ENCODE measurements around the gene RSF1. TPM values are rescaled to one million over a fixed set of nuclear protein-coding genes. Genes with fewer than 3 reads are reported as not detected.
A peak's percentile ranks its signal among the peaks of the same experiment; 100 is the strongest.
"Not testable (repeated sequence)": the region's sequence is repeated elsewhere in the genome, so short reads cannot be mapped to it uniquely, and the experiment has no call there.

The RSF1 gene, protein sequence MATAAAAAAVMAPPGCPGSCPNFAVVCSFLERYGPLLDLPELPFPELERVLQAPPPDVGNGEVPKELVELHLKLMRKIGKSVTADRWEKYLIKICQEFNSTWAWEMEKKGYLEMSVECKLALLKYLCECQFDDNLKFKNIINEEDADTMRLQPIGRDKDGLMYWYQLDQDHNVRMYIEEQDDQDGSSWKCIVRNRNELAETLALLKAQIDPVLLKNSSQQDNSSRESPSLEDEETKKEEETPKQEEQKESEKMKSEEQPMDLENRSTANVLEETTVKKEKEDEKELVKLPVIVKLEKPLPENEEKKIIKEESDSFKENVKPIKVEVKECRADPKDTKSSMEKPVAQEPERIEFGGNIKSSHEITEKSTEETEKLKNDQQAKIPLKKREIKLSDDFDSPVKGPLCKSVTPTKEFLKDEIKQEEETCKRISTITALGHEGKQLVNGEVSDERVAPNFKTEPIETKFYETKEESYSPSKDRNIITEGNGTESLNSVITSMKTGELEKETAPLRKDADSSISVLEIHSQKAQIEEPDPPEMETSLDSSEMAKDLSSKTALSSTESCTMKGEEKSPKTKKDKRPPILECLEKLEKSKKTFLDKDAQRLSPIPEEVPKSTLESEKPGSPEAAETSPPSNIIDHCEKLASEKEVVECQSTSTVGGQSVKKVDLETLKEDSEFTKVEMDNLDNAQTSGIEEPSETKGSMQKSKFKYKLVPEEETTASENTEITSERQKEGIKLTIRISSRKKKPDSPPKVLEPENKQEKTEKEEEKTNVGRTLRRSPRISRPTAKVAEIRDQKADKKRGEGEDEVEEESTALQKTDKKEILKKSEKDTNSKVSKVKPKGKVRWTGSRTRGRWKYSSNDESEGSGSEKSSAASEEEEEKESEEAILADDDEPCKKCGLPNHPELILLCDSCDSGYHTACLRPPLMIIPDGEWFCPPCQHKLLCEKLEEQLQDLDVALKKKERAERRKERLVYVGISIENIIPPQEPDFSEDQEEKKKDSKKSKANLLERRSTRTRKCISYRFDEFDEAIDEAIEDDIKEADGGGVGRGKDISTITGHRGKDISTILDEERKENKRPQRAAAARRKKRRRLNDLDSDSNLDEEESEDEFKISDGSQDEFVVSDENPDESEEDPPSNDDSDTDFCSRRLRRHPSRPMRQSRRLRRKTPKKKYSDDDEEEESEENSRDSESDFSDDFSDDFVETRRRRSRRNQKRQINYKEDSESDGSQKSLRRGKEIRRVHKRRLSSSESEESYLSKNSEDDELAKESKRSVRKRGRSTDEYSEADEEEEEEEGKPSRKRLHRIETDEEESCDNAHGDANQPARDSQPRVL (N-terminal part only)
- total RNA-seq: 40.2 TPM

DNA sequence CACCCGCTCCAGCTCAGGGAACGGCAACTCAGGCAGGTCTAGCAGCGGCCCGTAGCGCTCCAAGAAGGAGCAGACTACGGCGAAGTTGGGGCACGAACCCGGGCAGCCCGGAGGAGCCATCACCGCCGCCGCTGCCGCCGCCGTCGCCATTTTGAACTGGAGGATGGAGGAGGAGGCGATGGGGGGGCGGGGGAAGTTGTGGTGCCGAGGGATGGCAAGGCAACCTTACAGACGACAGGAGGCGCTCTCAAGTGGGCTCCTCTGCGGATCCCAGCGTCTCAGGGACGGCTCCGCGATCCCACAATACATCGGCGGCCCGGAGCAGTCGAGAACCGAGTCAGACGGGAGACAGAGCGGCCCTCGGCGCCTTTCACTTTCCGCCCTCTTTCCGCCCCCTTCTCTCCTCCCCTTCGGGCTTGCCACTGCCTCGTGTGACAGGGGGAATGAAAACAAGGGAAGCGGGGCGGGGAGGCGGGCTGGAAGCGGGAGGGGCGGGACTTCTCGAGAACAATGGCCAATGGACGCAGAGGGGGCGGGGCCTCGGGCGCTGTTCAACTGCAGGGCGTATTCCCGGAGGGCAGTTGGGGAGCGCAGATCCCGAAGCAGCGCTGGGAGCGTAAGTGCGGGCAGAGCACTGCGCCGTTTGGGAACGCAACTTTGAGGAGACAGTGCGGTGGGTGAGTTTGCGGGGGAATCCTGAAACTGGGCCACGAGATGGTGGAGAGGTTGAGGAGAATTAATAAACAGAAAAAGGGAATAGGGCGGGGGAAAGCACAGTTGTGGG is at the start of gene RSF1, which contains the start of gene AAMDC:
Gene RSF1 (minus strand): TSS at position 158 of the 784 bp plus-strand sequence. CDS start 8 bp downstream, at position 150.
Gene AAMDC (plus strand): TSS at position 580 of the 784 bp plus-strand sequence. CDS start 21,353 bp downstream, outside the sequence.
- H3K4me3 ChIP-seq (ENCODE audit: low read length in 3 of 3): peak within 1 kb of the TSS; percentile 97 to 99 (median 98)
- no peaks in the 10 kb centered on the region for H3K36me3 ChIP-seq (ENCODE audit: control insufficient read depth in 3 of 3, insufficient read depth in 3 of 3, low read length in 3 of 3)
- H3K9ac ChIP-seq (ENCODE audit: low read depth in 1 of 3, low read length in 3 of 3): peak within 1 kb of the TSS; percentile 98
- H3K4me1 ChIP-seq (ENCODE audit: control insufficient read depth in 3 of 3, insufficient read depth in 3 of 3, low read length in 3 of 3): peaks cover 18 to 31% (median 20%) of the 10 kb centered on the region in 3 donors
- peak within 1 kb of the TSS; percentile 93 for H3K27ac ChIP-seq (ENCODE audit: low read depth, low read length)
- H3K27me3 ChIP-seq (ENCODE audit: control insufficient read depth in 3 of 3, insufficient read depth in 3 of 3, low read length in 3 of 3): no peaks in the 10 kb centered on the region
- no peaks in the 10 kb centered on the region for H3K9me3 ChIP-seq (ENCODE audit: control insufficient read depth in 3 of 3, low read length in 3 of 3)

DNA sequence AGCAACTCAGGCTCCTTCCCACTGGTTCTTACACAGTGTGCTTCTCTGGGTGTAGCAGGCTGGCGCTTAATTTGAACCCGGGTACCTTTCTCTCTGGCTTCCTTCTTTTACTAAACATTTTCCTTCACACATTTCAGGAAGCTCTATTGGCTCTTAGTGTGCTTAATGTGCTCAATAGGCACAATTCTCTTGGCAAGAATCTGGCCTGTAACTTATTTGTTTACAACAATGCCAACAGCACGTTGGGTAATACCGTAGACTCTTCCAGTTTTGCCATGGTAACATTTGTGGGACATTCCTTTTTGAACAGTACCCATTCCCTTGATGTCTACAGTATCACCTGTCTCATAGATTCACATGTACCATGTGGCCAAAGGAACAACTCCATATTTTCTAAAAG is 48.2 kb upstream of the RSF1 start:
- Histone ChIP-seq H3K36me3 (ENCODE audit: control insufficient read depth in 3 of 3, insufficient read depth in 3 of 3, low read length in 3 of 3) (peaks cover 18 to 34% (median 29%) of the 10 kb centered on the region in 3 donors), H3K4me3 (ENCODE audit: low read length in 3 of 3) (no peak overlapping the region), H3K9ac (ENCODE audit: low read depth in 1 of 3, low read length in 3 of 3) (no peak overlapping the region), H3K27ac (ENCODE audit: low read depth, low read length) (no peak overlapping the region), H3K4me1 (ENCODE audit: control insufficient read depth in 3 of 3, insufficient read depth in 3 of 3, low read length in 3 of 3) (peaks cover 0 to 4% (median 0%) of the 10 kb centered on the region in 3 donors), H3K27me3 (ENCODE audit: control insufficient read depth in 3 of 3, insufficient read depth in 3 of 3, low read length in 3 of 3) (no peaks in the 10 kb centered on the region), H3K9me3 (ENCODE audit: control insufficient read depth in 3 of 3, low read length in 3 of 3) (no peaks in the 10 kb centered on the region)

DNA sequence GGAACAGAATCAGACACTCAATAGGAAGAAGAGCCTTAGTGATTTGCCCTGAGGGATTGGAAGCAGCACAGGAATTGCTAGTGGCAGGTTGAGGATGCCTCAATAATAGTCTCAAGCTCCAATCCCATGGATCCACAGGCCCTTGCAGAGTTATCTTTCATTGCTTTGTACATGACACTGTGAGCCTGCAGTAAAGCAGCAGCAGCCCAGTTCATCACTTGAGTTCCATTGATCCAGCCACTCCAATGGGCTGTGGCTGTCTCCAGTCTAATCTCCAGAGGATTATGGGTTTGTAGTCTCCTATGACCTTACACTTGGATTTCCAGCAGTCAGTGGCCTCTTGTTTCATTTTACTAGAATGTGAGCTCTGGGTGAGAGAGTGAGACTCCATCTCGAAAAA is 45.8 kb upstream of the RSF1 start:
- Histone ChIP-seq H3K4me3 (ENCODE audit: low read length in 3 of 3) (no peak overlapping the region), H3K4me1 (ENCODE audit: control insufficient read depth in 3 of 3, insufficient read depth in 3 of 3, low read length in 3 of 3) (peaks cover 3 to 7% (median 4%) of the 10 kb centered on the region in 3 donors), H3K27me3 (ENCODE audit: control insufficient read depth in 3 of 3, insufficient read depth in 3 of 3, low read length in 3 of 3) (no peaks in the 10 kb centered on the region), H3K9ac (ENCODE audit: low read depth in 1 of 3, low read length in 3 of 3) (no peak overlapping the region), H3K36me3 (ENCODE audit: control insufficient read depth in 3 of 3, insufficient read depth in 3 of 3, low read length in 3 of 3) (peaks cover 7 to 18% (median 15%) of the 10 kb centered on the region in 3 donors), H3K27ac (ENCODE audit: low read depth, low read length) (no peak overlapping the region), H3K9me3 (ENCODE audit: control insufficient read depth in 3 of 3, low read length in 3 of 3) (no peaks in the 10 kb centered on the region)

DNA sequence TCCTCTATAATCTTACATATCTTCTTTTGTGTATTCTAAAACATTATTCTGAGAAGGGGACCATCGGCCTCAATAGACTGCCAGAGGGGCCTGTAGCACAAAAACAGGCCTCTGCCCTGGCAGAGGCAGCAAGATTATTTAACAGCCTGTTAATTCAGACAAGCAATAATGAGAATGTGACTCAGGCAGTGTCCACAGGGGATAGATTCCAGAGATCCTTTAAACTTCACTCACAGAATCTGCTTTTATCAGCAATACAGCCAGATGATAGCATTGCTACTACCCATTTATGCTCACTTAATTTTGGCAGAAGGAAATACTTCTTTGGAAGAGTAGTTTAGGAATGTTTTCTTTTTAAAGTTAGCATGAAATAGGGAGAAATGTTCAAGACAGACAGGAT is 45.3 kb upstream of the RSF1 start:
- Histone ChIP-seq H3K27me3 (ENCODE audit: control insufficient read depth in 3 of 3, insufficient read depth in 3 of 3, low read length in 3 of 3) (no peaks in the 10 kb centered on the region), H3K4me1 (ENCODE audit: control insufficient read depth in 3 of 3, insufficient read depth in 3 of 3, low read length in 3 of 3) (peaks cover 3 to 10% (median 7%) of the 10 kb centered on the region in 3 donors), H3K9ac (ENCODE audit: low read depth in 1 of 3, low read length in 3 of 3) (no peak overlapping the region), H3K27ac (ENCODE audit: low read depth, low read length) (no peak overlapping the region), H3K36me3 (ENCODE audit: control insufficient read depth in 3 of 3, insufficient read depth in 3 of 3, low read length in 3 of 3) (peaks cover 6 to 14% (median 14%) of the 10 kb centered on the region in 3 donors), H3K4me3 (ENCODE audit: low read length in 3 of 3) (no peak overlapping the region), H3K9me3 (ENCODE audit: control insufficient read depth in 3 of 3, low read length in 3 of 3) (no peaks in the 10 kb centered on the region)

DNA sequence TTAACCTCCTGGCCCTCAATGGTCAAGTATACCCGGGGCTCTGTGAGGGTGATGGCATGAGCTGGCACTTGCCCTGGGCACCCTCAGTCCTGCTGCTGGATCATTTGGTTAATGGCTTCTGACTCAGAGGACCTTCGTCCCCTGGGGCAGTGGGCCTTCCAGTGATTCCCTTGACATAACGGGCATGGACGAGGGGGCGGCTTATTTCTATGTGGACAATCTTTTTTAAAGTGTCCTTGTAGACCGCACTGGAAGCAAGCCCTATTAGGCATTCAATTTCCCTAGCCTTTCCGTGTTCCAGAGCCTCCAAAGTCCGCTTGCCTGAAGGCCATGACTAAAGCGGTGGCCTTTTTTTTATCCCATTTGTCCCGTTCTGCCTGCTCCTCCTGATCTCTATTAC is 40.9 kb upstream of the RSF1 start:
- H3K27me3 ChIP-seq (ENCODE audit: control insufficient read depth in 3 of 3, insufficient read depth in 3 of 3, low read length in 3 of 3); H3K4me3 ChIP-seq (ENCODE audit: low read length in 3 of 3); H3K27ac ChIP-seq (ENCODE audit: low read depth, low read length); H3K9me3 ChIP-seq (ENCODE audit: control insufficient read depth in 3 of 3, low read length in 3 of 3); H3K9ac ChIP-seq (ENCODE audit: low read depth in 1 of 3, low read length in 3 of 3): not testable (repeated sequence)
- Histone ChIP-seq H3K36me3 (ENCODE audit: control insufficient read depth in 3 of 3, insufficient read depth in 3 of 3, low read length in 3 of 3) (peaks cover 3 to 12% (median 6%) of the 10 kb centered on the region in 3 donors), H3K4me1 (ENCODE audit: control insufficient read depth in 3 of 3, insufficient read depth in 3 of 3, low read length in 3 of 3) (peaks cover 13 to 20% (median 18%) of the 10 kb centered on the region in 3 donors)

DNA sequence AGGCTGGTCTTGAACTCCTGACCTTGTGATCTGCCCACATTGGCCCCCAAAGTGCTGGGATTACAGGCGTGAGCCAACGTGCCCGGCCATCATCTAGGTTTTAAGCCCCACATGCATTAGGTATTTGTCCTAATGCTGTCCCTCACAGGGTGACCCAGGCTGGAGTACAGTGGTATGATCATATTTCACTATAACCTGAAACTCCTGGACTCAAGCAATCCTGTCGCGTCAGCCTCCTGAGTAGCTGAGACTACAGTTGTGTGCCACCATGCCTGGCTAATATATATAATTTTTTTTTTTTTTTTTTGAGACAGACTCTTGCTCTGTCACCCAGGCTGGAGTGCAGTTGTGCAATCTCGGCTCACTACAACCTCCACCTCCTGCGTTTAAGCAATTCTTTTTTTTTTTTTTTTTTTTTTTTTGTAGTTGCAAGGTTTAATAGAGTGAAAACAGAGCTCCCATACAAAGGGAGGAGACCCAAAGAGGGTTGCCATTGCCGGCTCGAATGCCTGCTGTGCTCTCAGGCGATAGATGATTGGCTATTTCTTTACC is 37.5 kb upstream of the RSF1 start:
- not testable (repeated sequence) for H3K27ac ChIP-seq (ENCODE audit: low read depth, low read length)

DNA sequence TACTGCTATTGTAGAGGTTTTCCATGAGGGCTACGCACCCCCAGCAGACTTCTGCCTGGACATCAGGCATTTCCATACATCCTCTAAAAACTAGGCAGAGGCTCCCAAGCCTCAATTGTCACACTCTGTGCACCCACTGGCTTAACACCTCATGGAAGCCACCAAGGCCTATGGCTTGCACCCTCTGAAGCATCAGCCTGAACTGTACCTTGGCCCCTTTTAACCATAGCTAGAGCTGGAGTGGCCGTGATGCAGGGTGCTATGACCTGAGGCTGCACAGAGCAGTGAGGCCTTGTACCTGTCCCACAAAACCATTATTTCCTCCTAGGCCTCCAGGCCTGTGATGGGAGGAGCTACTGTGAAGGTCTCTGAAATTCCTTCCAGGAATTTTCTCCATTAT is 34.3 kb upstream of the RSF1 start:
- Histone ChIP-seq H3K36me3 (ENCODE audit: control insufficient read depth in 3 of 3, insufficient read depth in 3 of 3, low read length in 3 of 3) (peaks cover 17 to 42% (median 38%) of the 10 kb centered on the region in 3 donors), H3K27me3 (ENCODE audit: control insufficient read depth in 3 of 3, insufficient read depth in 3 of 3, low read length in 3 of 3) (no peaks in the 10 kb centered on the region), H3K4me3 (ENCODE audit: low read length in 3 of 3) (peak overlapping the region in 1 of 3 donors; percentile 14), H3K27ac (ENCODE audit: low read depth, low read length) (no peak overlapping the region), H3K9me3 (ENCODE audit: control insufficient read depth in 3 of 3, low read length in 3 of 3) (peaks cover 0 to 3% (median 0%) of the 10 kb centered on the region in 3 donors), H3K4me1 (ENCODE audit: control insufficient read depth in 3 of 3, insufficient read depth in 3 of 3, low read length in 3 of 3) (peaks cover 2 to 5% (median 2%) of the 10 kb centered on the region in 3 donors), H3K9ac (ENCODE audit: low read depth in 1 of 3, low read length in 3 of 3) (no peak overlapping the region)

More for the DNA sequence above, 37.5 kb upstream of the RSF1 start:
- H3K4me3 ChIP-seq (ENCODE audit: low read length in 3 of 3); H3K27me3 ChIP-seq (ENCODE audit: control insufficient read depth in 3 of 3, insufficient read depth in 3 of 3, low read length in 3 of 3); H3K9me3 ChIP-seq (ENCODE audit: control insufficient read depth in 3 of 3, low read length in 3 of 3); H3K9ac ChIP-seq (ENCODE audit: low read depth in 1 of 3, low read length in 3 of 3): not testable (repeated sequence)
- H3K36me3 ChIP-seq (ENCODE audit: control insufficient read depth in 3 of 3, insufficient read depth in 3 of 3, low read length in 3 of 3): peaks cover 17 to 31% (median 30%) of the 10 kb centered on the region in 3 donors
- peaks cover 13 to 20% (median 14%) of the 10 kb centered on the region in 3 donors for H3K4me1 ChIP-seq (ENCODE audit: control insufficient read depth in 3 of 3, insufficient read depth in 3 of 3, low read length in 3 of 3)

DNA sequence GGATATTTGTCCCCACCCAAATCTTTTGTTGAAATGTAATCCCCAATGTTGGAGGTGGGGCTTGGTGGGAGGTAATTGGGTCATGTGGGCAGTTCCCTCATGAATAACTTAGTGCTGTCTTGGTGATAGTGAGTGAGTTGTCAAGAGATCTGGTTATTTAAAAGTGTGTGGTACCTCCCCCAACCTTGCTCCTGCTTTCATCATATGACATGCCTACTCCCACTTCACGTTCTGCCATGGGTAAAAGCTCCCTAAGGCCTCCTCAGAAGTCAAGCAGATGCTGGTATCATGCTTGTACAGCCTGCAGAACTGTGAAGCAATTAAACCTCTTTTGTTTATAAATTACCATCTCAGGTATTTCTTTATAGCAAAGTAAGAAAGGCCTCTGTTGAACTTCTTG is 31.0 kb upstream of the RSF1 start:
- Histone ChIP-seq H3K27ac (ENCODE audit: low read depth, low read length) (no peak overlapping the region), H3K4me3 (ENCODE audit: low read length in 3 of 3) (no peak overlapping the region), H3K4me1 (ENCODE audit: control insufficient read depth in 3 of 3, insufficient read depth in 3 of 3, low read length in 3 of 3) (peaks cover 0 to 2% (median 0%) of the 10 kb centered on the region in 3 donors), H3K36me3 (ENCODE audit: control insufficient read depth in 3 of 3, insufficient read depth in 3 of 3, low read length in 3 of 3) (peaks cover 24 to 50% (median 40%) of the 10 kb centered on the region in 3 donors), H3K27me3 (ENCODE audit: control insufficient read depth in 3 of 3, insufficient read depth in 3 of 3, low read length in 3 of 3) (no peaks in the 10 kb centered on the region), H3K9me3 (ENCODE audit: control insufficient read depth in 3 of 3, low read length in 3 of 3) (peaks cover 0 to 3% (median 0%) of the 10 kb centered on the region in 3 donors), H3K9ac (ENCODE audit: low read depth in 1 of 3, low read length in 3 of 3) (no peak overlapping the region)
